Karpas-422 (cell line): ENCODE measurements around the gene SNX10. TPM values are rescaled to one million over a fixed set of nuclear protein-coding genes. Genes with fewer than 3 reads are reported as not detected.

Experiments
- DNase-seq: peaks from one replicate; pipeline ENCODE4 v3.0.0-alpha.2; 2015
- H2AFZ ChIP-seq: fragments of 200-600 bp; sonication (generic); 2 replicates; pipeline ENCODE4 v1.6.1; 2014; ENCODE audit warnings: antibody characterized with exemption, low read length, mixed read lengths
- H3K27ac ChIP-seq: fragments of 200-600 bp; sonication (generic); 2 replicates; pipeline ENCODE4 v1.5.1; 2014; ENCODE audit warnings: mild to moderate bottlenecking, low read length, moderate library complexity
- H3K27me3 ChIP-seq: fragments of 200-600 bp; sonication (generic); 2 replicates; pipeline ENCODE4 v1.6.1; 2014; ENCODE audit warnings: low read length, mixed read lengths
- H3K36me3 ChIP-seq: fragments of 200-600 bp; sonication (generic); 2 replicates; pipeline ENCODE4 v1.6.1; 2014; ENCODE audit warnings: low read length, mixed read lengths; ENCODE audit not compliant: insufficient read depth
- H3K4me1 ChIP-seq: fragments of 200-600 bp; sonication (generic); 2 replicates; pipeline ENCODE4 v1.6.1; 2014; ENCODE audit warnings: mild to moderate bottlenecking, low read length, mixed read lengths
- H3K4me2 ChIP-seq: fragments of 200-600 bp; sonication (generic); 2 replicates; pipeline ENCODE4 v1.6.1; 2014; ENCODE audit warnings: low read length, low read depth, mild to moderate bottlenecking; ENCODE audit not compliant: poor library complexity, severe bottlenecking
- H3K4me3 ChIP-seq: fragments of 200-600 bp; sonication (generic); 2 replicates; pipeline ENCODE4 v1.5.1; 2014; ENCODE audit warnings: mild to moderate bottlenecking, antibody characterized with exemption, low read length, mixed read lengths
- H3K79me2 ChIP-seq: fragments of 200-600 bp; sonication (generic); 2 replicates; pipeline ENCODE4 v1.6.1; 2014; ENCODE audit warnings: mild to moderate bottlenecking, low read length, mixed read lengths
- H3K9ac ChIP-seq: fragments of 200-600 bp; sonication (generic); 2 replicates; pipeline ENCODE4 v1.6.0; 2014; ENCODE audit warnings: low read length
- H3K9me2 ChIP-seq: fragments of 200-600 bp; sonication (generic), shearing (Covaris generic); replicated peaks from 2 replicates; pipeline ENCODE4 v1.6.0; 2014; ENCODE audit warnings: mild to moderate bottlenecking, low read length, moderate library complexity; ENCODE audit not compliant: insufficient read depth
- H3K9me3 ChIP-seq: fragments of 300-700, 200-600 bp; sonication (generic); 2 replicates; pipeline ENCODE4 v1.6.1; 2014; ENCODE audit warnings: low read length, mixed read lengths
- H4K20me1 ChIP-seq: fragments of 200-600 bp; sonication (generic); 2 replicates; pipeline ENCODE4 v1.6.1; 2014; ENCODE audit warnings: mild to moderate bottlenecking, antibody characterized with exemption, low read length, low read depth; ENCODE audit not compliant: insufficient read depth
- total RNA-seq: library from RNA; depleted of rRNA; stranded (reverse); fragments of >200 nt; shearing (Covaris generic); gene quantifications from 2 replicates; pipeline ENCODE4 v1.2.3, GENCODE V29; 2014; ENCODE audit warnings: low replicate concordance

The SNX10 gene
- total RNA-seq, 1 experiment from 2014 or later = 24.2 TPM

DNA sequence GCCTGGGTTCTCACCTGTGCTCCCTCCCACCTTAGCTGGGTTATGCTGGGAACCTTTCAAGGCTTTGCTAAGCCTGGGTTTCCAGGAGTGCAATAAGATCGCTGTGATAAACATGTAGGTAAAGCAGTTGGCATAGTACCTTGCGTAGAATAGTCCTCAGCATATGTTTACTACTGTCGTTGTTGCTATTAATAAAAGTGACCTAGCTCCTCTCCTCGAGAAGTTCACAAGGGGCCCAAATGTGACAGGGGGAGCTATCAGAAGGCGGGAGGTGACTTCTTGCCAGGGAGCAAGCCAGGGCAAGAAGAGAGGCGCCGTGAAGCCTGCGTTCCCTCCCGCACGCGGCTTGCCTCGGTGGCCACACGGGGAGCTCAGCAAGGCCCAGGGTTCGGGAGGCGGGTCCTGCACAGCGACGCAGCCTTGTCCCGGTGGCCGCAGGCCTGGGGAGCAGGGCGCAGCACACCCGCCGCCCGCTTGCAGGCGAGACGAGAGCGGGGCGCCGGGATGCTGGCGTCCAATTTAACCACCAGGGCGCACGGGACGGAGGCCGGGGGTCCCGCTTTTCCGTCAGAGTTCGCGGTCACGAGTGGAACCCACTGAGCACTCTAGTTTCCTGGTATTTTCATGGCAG is 106.2 kb downstream of the SNX10 start:
- Histone ChIP-seq H3K9me3 (no peaks in the 10 kb centered on the region), H3K27ac (peak overlapping the region; percentile 71; the same call in 1 of the 2 replicates), H2AFZ (peak overlapping the region; percentile 97), H3K4me1 (peaks cover 23% of the 10 kb centered on the region), H3K4me2 (peak overlapping the region; percentile 99), H3K79me2 (no peaks in the 10 kb centered on the region), H3K27me3 (no peaks in the 10 kb centered on the region), H4K20me1 (no peaks in the 10 kb centered on the region), H3K36me3 (no peaks in the 10 kb centered on the region), H3K4me3 (peak overlapping the region; percentile 71), H3K9ac (peak overlapping the region; percentile 67), H3K9me2 (no peaks in the 10 kb centered on the region)
- peak; percentile 51 for DNase-seq

- DNase-seq = no peak
- H3K9me2 ChIP-seq = no peaks in the 10 kb centered on the region
- peak overlapping the region; percentile 71 for H3K4me3 ChIP-seq
- H3K79me2 ChIP-seq = no peaks in the 10 kb centered on the region
- peak overlapping the region; percentile 71; the same call in 1 of the 2 replicates for H3K27ac ChIP-seq
- no peaks in the 10 kb centered on the region for H4K20me1 ChIP-seq
- H3K4me1 ChIP-seq = peaks cover 23% of the 10 kb centered on the region
- no peaks in the 10 kb centered on the region for H3K9me3 ChIP-seq
- no peaks in the 10 kb centered on the region for H3K27me3 ChIP-seq
- no peaks in the 10 kb centered on the region for H3K36me3 ChIP-seq
- H3K4me2 ChIP-seq = peak overlapping the region; percentile 99
- peak overlapping the region; percentile 67 for H3K9ac ChIP-seq
- H2AFZ ChIP-seq = peak overlapping the region; percentile 97
These were observed 106.7 kb downstream of the SNX10 start for GRCh38 chr7:26398427-26398755.

- H3K9me2 ChIP-seq = no peaks in the 10 kb centered on the region
- no peaks in the 10 kb centered on the region for H3K36me3 ChIP-seq
- no peaks in the 10 kb centered on the region for H3K79me2 ChIP-seq
- H2AFZ ChIP-seq = peak overlapping the region; percentile 97
- peak overlapping the region; percentile 99 for H3K4me2 ChIP-seq
- peak; percentile 94 for DNase-seq
- H3K27ac ChIP-seq = peak overlapping the region; percentile 71
- H3K9me3 ChIP-seq = no peaks in the 10 kb centered on the region
- peaks cover 23% of the 10 kb centered on the region for H3K4me1 ChIP-seq
- no peaks in the 10 kb centered on the region for H4K20me1 ChIP-seq
- H3K9ac ChIP-seq = peak overlapping the region; percentile 67
- H3K4me3 ChIP-seq = peak overlapping the region; percentile 71
- no peaks in the 10 kb centered on the region for H3K27me3 ChIP-seq
These were observed 107.3 kb downstream of the SNX10 start for GRCh38 chr7:26398756-26399509.

DNA sequence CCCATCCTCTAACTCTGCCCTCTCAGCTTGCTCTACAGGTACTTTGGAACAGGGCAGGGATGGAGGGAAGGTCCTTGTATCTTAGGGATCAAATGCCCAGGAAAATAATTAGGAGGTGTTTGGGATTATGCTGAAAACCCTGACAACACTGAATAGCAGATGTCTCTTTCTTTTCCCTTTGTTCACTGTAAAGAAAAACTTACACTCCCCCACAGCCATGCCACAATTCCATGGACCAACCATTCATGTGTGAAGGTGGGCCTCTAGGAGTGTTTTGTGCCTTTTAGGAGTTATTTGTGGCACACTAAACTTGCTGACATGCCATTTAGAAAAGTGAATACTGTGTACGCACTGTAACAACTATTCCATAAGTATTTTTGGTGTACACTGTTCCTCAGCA is 108.1 kb downstream of the SNX10 start:
- Histone ChIP-seq H3K9ac (no peak overlapping the region), H3K36me3 (no peaks in the 10 kb centered on the region), H3K9me3 (no peaks in the 10 kb centered on the region), H4K20me1 (no peaks in the 10 kb centered on the region), H3K27me3 (no peaks in the 10 kb centered on the region), H3K27ac (no peak overlapping the region), H3K79me2 (no peaks in the 10 kb centered on the region), H3K4me3 (no peak overlapping the region), H3K9me2 (no peaks in the 10 kb centered on the region), H2AFZ (no peak overlapping the region), H3K4me2 (peak overlapping the region; percentile 99), H3K4me1 (peaks cover 23% of the 10 kb centered on the region)
- DNase-seq = no peak

DNA sequence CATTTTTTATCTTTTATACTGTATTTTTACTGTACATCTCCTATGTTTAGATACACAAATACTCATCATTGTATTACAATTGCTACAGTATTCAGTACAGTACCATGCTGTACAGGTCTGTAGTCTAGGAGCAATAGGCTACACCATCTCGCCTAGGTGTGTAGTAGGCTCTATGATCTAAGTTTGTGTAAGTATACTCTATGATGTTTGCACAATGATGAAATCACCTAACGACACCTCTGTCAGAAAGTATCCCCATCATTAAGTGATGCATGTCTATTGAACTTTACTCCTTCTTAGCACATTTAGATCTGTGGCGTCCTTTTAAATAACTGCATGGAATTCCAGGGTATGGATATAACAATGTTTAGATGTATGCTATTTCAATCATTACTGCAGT is 112.0 kb downstream of the SNX10 start:
- Histone ChIP-seq H3K9me3 (no peaks in the 10 kb centered on the region), H3K4me3 (no peak overlapping the region), H3K9me2 (no peaks in the 10 kb centered on the region), H3K27me3 (no peaks in the 10 kb centered on the region), H2AFZ (no peak overlapping the region), H4K20me1 (no peaks in the 10 kb centered on the region), H3K4me2 (no peak overlapping the region), H3K79me2 (no peaks in the 10 kb centered on the region), H3K36me3 (no peaks in the 10 kb centered on the region), H3K4me1 (peaks cover 12% of the 10 kb centered on the region), H3K9ac (no peak overlapping the region), H3K27ac (no peak overlapping the region)
- no peak for DNase-seq

DNA sequence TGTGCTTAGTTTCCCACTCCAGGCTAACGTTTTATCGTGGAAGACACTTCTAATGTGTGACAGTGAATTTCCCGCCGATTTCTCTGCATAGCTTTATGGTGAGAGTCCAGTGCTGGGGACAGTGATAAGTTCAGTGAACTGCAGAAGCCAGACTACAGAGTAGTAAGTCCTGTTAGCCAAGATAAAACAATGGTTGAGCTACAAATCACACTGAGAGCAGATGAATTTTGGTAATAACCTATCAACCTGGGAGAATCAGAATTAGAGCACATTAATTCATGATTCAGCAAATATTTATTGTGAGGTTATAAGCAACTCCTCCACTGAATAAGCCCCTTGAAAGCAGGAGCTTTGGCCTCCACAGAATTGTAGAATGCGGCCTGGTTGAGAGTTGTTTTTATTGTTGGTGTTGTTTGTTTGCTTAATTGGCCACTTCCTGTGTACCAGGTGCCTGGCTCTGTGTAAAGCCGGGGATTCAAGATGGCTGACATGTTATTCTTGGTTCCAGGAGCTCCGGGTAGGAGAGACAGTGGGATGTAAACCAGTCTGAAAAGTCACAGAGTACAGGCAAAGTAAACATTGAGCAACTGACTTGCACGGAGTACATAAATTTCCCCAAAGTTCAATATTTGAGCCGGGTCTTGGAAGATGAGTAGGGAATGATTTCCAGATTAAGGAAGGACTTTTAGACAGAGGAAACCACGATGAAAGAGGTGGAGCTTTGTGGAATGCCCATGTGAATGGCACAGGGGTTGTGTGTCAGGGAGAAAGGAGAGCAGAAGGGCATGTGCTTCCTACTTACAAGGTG is 112.7 kb downstream of the SNX10 start:
- no peak overlapping the region for H3K9ac ChIP-seq
- no peak overlapping the region for H3K4me3 ChIP-seq
- peaks cover 4% of the 10 kb centered on the region for H3K4me1 ChIP-seq

GRCh38 chr7:26406433-26406832 is 114.8 kb downstream of the SNX10 start:
- H3K4me2 ChIP-seq = no peak overlapping the region
- H3K4me3 ChIP-seq = no peak overlapping the region
- H3K36me3 ChIP-seq = no peaks in the 10 kb centered on the region
- DNase-seq = no peak
- H4K20me1 ChIP-seq = no peaks in the 10 kb centered on the region
- H3K9me2 ChIP-seq = no peaks in the 10 kb centered on the region
- no peak overlapping the region for H2AFZ ChIP-seq
- H3K79me2 ChIP-seq = no peaks in the 10 kb centered on the region
- no peaks in the 10 kb centered on the region for H3K9me3 ChIP-seq
- no peak overlapping the region for H3K27ac ChIP-seq
- no peak overlapping the region for H3K9ac ChIP-seq
- no peaks in the 10 kb centered on the region for H3K27me3 ChIP-seq
- H3K4me1 ChIP-seq = no peaks in the 10 kb centered on the region

More for the DNA sequence above, 112.7 kb downstream of the SNX10 start:
- no peaks in the 10 kb centered on the region for H3K79me2 ChIP-seq
- H3K9me3 ChIP-seq = no peaks in the 10 kb centered on the region
- no peak overlapping the region for H2AFZ ChIP-seq
- DNase-seq = no peak
- H3K27me3 ChIP-seq = no peaks in the 10 kb centered on the region
- no peaks in the 10 kb centered on the region for H3K36me3 ChIP-seq
- H3K27ac ChIP-seq = no peak overlapping the region
- no peak overlapping the region for H3K4me2 ChIP-seq
- no peaks in the 10 kb centered on the region for H3K9me2 ChIP-seq
- H4K20me1 ChIP-seq = no peaks in the 10 kb centered on the region
